HG02943 (cell line): ENCODE results near the gene AK8.

Experiments used
- ATAC-seq: cut with Tn5 transposase; IDR thresholded peaks from one replicate; pipeline ENCODE4 v1.9.1; 2021; ENCODE audit warnings: mild to moderate bottlenecking, low read depth, moderate library complexity; ENCODE audit not compliant: unreplicated experiment

Gene AK8, protein sequence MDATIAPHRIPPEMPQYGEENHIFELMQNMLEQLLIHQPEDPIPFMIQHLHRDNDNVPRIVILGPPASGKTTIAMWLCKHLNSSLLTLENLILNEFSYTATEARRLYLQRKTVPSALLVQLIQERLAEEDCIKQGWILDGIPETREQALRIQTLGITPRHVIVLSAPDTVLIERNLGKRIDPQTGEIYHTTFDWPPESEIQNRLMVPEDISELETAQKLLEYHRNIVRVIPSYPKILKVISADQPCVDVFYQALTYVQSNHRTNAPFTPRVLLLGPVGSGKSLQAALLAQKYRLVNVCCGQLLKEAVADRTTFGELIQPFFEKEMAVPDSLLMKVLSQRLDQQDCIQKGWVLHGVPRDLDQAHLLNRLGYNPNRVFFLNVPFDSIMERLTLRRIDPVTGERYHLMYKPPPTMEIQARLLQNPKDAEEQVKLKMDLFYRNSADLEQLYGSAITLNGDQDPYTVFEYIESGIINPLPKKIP

DNA sequence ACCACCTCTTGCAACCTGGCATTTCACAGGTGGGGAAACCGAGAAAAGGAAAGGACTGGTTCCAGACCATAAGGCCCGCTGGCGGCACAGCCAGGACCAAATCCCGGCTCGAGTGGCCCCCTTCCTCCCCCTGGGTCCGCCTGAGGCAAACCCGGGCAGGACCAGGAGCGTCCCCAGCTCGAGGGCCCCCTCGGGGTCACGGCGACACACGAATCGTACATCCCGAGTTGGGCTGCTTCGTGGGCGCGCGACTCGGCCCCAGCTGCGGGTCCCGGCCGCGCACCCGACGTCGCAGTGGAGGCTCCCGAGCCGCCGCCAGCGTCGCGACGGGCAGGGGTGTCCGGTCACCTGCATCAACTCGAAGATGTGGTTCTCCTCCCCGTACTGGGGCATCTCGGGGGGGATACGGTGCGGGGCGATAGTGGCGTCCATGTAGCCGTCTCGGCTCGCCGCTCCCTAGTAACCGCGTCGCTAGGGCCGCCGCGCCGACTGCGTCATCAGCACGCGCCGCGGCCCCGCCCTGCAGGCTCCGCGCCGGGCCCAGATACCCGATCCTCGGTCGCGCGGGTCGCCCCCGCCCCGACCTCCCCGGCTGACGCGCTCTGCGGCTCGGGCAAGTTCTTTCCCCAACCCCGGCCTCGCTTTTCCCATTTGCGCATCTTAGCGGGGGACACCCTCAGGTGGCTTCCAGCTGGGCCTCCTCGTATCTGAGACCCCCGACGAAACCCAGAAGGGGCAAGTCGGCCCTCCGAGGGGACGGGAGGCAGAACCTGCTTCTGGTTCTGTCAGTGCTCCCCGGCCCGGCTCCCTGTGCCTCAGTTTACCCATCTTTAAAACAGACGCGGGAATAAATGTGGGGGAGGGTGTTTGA, at the start of gene AK8:
Gene AK8 (minus strand): TSS at position 461 of the 871 bp plus-strand sequence. CDS start 29 bp downstream, at position 432.
- no peak for ATAC-seq

- ATAC-seq: no peak
Observed at GRCh38 chr9:132927704-132928103, 49.6 kb upstream of the AK8 start.

DNA sequence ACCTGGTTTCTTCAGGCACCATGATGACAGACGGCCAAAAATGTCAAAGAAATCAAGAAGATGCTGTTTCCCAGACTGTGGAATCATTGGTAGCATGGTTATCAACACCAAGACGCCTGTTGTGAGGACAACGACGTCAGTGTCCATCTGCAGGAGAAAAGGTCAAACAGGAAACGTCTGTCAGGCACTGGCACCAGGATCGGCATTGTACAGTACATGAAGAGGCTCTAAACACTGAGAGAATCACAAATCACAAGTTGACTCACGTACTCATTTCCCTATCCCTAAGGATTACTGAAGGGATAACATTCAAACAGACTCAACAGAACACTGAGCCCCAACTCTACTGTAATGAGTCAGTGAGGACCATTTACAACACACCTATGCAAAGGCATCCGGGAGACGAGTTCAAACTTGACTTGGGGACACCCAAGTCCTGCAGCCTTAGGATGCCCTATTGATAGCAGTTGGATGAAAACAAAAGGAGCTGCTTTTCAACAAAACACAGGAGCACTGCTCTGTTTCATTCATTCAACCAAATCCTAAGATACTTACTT, 45.3 kb upstream of the AK8 start:
- ATAC-seq: no peak

GRCh38 chr9:132919614-132920268, 41.7 kb upstream of the AK8 start:
- no peak for ATAC-seq

- ATAC-seq: no peak
Observed at GRCh38 chr9:132914924-132915323, 36.8 kb upstream of the AK8 start.

GRCh38 chr9:132912131-132912530, 34.0 kb upstream of the AK8 start:
- no peak for ATAC-seq

DNA sequence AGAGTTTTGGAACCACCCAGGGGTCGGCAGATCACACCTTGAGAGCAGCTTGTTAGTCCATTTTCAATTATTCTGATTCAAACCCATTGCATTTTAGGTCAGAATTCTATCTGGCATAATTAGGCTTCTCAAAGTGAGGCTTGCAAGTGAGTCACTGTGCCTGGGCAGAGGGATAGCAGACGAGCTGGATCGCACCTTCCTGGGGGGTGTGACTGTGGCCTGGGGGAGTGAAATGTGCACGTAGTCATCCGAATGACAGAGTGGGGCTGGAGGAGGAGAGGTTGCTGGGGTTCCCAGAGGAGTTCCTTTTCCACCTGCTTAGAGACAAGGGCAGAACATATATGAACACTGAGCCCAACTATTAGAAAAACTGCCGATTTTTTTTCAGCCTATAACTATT, 32.3 kb upstream of the AK8 start:
- no peak for ATAC-seq

GRCh38 chr9:132909311-132909710, 31.2 kb upstream of the AK8 start:
- ATAC-seq: no peak

- ATAC-seq: no peak
Observed at GRCh38 chr9:132908635-132909034, 30.6 kb upstream of the AK8 start.

GRCh38 chr9:132905726-132906125, 27.6 kb upstream of the AK8 start:
- no peak for ATAC-seq

DNA sequence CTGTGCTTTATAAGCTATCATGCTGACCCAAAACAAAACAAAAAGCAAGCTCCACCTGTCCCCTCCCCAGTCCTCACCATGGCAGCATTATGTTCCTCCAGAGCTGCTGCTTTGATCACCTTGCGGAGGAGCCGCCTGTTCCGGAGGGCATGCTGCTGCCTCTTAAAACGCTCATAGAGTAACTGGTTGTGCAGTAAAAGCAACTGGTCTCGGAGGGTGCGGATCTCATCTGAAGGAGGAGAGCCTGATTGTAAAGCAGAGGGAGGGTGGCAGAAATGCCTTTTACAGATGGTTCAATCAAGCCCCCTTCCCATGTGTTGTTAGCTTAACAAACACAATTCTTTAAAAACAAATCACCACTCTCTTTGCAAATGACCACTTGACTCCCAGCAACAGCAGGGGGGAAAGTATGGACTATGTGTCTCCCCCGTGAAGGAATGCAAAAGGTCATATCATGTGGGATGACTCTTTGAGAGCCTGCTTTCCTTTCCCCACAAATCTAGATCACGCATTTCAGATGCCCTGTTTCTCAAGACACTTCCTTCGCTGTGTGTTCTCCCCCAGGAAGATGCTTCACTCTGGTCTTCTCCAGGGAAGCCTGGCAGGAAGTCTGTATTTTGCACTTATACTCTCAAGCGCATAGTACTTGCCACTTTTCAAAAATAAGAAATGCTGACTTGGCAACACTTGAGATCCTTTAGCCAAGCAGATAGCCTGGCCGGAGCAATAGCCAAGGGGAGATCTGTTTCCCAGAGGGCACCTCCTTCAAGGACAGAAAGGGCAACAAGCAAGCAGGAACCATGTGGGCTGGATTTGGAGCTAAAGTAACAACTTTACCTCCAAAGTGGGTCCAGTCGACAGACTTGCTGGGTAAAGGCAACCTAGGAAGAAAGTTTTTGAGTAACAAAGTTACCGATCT, 25.7 kb upstream of the AK8 start:
- no peak for ATAC-seq

DNA sequence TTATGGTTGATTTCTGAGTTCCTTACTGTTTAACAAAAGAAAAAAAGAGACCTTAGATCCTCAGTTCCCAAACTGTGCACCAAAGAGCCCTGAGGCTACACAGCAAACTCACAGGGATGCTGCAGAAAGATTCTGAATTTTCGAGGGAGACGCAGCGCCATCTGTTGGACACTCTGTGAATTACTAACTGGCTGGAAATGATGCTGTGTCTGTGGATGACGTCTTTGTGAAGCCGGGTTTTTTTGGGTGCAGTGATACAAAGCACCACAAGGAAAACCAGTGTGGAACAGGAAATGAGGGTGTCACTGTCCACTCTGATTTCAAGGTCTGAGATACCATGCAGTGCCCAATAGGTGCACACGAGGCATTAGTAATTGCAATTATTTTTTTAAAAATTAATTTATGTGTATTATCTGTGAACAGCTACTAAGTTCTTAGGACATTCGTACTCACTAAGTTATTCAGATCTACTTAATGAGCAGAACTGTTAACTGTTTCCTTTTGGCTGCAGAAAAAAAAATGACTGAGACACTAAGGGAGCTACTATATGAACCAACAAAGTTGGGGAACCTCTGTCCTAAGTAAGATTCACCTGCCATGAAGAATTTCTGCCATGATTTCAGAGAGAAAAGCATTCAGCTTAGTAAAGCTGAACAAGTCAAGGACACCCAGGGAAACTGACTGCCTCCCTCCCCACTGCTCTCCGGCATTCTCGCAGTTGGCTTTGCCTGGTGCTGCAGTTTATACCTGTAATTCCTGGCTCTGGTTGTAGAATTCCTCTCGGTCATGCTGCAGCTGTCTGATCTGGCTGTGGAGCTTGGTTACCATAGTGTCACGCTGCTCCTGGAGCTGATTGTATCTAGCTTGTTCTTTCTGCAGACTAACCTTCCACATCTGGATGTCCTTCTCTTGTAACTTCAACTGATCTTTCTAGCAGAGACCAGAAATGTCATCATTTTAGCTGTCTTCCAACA, 24.1 kb upstream of the AK8 start:
- no peak for ATAC-seq

- ATAC-seq: no peak
Observed at GRCh38 chr9:132898051-132898450, 20.0 kb upstream of the AK8 start.

GRCh38 chr9:132896906-132897305, 18.8 kb upstream of the AK8 start:
- no peak for ATAC-seq

- ATAC-seq: no peak
Observed at GRCh38 chr9:132896264-132896663, 18.2 kb upstream of the AK8 start.

- ATAC-seq: no peak
Observed at GRCh38 chr9:132894862-132895835, 17.1 kb upstream of the AK8 start.

DNA sequence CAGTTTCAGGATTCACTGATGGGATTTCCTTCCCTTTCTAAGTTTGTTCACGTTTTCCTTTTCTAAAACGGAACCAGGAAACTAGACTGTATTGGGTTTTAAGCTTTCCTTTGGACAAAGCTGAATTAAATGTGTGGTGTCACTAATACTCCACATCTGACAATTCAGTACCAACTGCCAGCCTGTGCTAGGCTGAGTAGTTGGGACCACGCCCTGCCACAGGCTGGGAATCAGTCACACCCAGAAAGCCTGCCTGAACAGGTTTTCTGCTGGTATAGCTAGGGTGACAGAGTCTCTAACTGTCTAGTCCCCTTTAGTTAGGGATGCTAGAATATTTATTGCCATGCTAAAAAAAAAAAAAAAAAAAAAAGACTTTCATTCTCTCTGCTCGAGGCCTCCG, 16.3 kb upstream of the AK8 start:
- no peak for ATAC-seq
